ENCODE measurements around the gene SLC37A4.
"Not testable (repeated sequence)": the region's sequence is repeated elsewhere in the genome, so short reads cannot be mapped to it uniquely, and the experiment has no call there.

Gene SLC37A4

DNA sequence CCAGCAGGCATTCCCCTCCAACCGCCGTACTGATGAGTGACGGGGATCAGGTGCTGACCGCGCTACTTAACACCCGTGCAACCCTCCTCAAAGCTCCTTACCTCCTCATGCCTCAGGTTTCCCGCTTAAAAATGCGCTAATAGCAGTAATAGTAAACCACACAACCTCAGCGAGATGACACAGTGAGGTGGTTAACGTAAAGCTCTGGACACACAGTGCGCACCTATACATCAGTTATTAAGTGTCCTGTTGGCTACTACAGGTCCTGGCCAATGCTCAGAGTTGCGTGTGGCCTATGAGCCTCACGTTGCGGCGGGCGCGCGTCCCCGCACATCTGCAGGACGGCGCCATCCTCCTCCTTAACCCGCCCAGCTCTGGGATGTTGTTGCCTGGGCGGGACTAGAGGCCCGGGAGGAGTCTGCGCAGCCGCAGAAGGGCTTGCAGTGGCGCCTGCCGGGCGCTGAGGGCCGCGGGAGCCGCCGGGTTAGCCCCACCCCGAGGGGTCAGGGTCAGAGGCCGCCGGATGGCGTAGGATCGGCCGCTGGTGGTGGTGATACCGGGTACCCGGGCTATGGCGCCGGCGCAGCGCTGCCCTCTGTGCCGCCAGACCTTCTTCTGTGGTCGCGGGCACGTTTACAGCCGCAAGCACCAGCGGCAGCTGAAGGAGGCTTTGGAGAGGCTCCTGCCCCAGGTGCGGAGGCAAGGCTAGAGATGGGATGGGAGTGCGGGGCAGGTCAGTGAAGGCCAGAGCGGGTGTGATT lies 32.9 kb downstream of the SLC37A4 start, which contains the start of gene CENATAC:
TSS of gene CENATAC (plus strand) at position 512 of the 761 bp plus-strand sequence. CDS start at position 572, 60 bp downstream.
- Histone ChIP-seq H3K4me1 (ENCODE audit: low read length) (peaks cover 8% of the 10 kb centered on the region; the same call in 1 of the 2 replicates), H3K27me3 (replicated peaks; ENCODE audit: insufficient read depth, low read length) (no peaks in the 10 kb centered on the region), H4K20me1 (ENCODE audit: insufficient read depth, low read length) (no peaks in the 10 kb centered on the region), H2AFZ (ENCODE audit: low read length) (peak within 1 kb of the TSS; percentile 95), H3K9ac (ENCODE audit: low read length) (peak within 1 kb of the TSS; percentile 79), H3K4me3 (ENCODE audit: low read length) (peak within 1 kb of the TSS; percentile 91), H3K9me2 (replicated peaks; ENCODE audit: insufficient read depth, low read length) (no peaks in the 10 kb centered on the region), H3F3A (ENCODE audit: insufficient read depth, low read length) (no peaks in the 10 kb centered on the region; the same call in 1 of the 2 replicates), H3K27ac (ENCODE audit: low read length) (peak within 1 kb of the TSS; percentile 52), H3K79me2 (ENCODE audit: low read length) (peaks cover 61% of the 10 kb centered on the region), H3K4me2 (ENCODE audit: low read depth, low read length) (peak within 1 kb of the TSS; percentile 96), H3K9me3 (replicated peaks; ENCODE audit: insufficient read depth, low read length) (no peaks in the 10 kb centered on the region), H3K36me3 (replicated peaks; ENCODE audit: insufficient read depth, low read length) (peaks cover 3% of the 10 kb centered on the region; the same call in 1 of the 2 replicates)
- TF ChIP-seq EZH2 (optimal IDR thresholded peaks at IDR 0.05; ENCODE audit: low read depth, low read length) = no peak
- TF ChIP-seq, protein P1, sequence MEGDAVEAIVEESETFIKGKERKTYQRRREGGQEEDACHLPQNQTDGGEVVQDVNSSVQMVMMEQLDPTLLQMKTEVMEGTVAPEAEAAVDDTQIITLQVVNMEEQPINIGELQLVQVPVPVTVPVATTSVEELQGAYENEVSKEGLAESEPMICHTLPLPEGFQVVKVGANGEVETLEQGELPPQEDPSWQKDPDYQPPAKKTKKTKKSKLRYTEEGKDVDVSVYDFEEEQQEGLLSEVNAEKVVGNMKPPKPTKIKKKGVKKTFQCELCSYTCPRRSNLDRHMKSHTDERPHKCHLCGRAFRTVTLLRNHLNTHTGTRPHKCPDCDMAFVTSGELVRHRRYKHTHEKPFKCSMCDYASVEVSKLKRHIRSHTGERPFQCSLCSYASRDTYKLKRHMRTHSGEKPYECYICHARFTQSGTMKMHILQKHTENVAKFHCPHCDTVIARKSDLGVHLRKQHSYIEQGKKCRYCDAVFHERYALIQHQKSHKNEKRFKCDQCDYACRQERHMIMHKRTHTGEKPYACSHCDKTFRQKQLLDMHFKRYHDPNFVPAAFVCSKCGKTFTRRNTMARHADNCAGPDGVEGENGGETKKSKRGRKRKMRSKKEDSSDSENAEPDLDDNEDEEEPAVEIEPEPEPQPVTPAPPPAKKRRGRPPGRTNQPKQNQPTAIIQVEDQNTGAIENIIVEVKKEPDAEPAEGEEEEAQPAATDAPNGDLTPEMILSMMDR (IDR thresholded peaks at IDR 0.05; ENCODE audit: low read length) = 0 out of 2 replicates have a peak, but pooled peaks have one; percentile 7
- peak; percentile 96 for DNase-seq

DNA sequence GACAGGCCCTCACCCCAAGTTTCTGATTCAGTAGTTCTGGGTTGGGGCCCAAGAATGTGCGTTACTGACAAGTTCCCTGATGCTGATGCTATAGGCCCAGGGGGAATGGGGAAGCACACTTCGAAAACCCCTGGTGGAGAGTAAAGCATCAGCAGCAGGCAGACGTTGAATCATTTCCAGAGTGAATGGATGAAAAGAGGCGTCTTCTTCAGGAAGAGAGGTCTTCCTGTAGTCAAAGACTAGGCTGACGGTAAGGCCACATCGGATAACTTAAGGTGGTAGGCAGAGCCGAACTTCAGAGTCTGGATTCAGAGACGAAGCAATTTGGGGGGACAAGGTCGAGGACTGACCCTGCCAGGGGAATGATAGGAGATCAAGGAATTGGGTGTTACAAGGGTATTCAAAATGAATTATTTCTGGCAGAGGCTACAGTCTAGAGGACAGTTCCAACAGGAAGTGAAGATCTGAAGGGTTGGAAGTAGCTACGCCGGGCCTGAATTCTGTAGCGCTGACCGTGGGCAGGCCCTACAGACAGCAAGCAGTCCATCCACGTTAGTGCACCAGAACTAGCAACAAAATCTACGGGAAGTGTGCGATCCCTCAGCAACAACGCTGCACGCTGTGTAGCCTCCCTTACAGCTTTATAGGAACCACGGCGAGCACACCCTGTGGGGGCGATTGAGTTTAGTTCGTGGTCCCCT lies 33.6 kb downstream of the SLC37A4 start:
- TF ChIP-seq, protein P1 (IDR thresholded peaks at IDR 0.05; ENCODE audit: low read length) = peak; percentile 36
- no peak for TF ChIP-seq EZH2 (optimal IDR thresholded peaks at IDR 0.05; ENCODE audit: low read depth, low read length)
- no peak for TF ChIP-seq EZH2phosphoT487 (IDR thresholded peaks at IDR 0.05; ENCODE audit: low read length)
- Histone ChIP-seq H3K27me3 (replicated peaks; ENCODE audit: insufficient read depth, low read length) (no peaks in the 10 kb centered on the region), H3K4me2 (ENCODE audit: low read depth, low read length) (peak overlapping the region; percentile 80), H3K9me3 (replicated peaks; ENCODE audit: insufficient read depth, low read length) (no peaks in the 10 kb centered on the region), H3K4me1 (ENCODE audit: low read length) (peaks cover 8% of the 10 kb centered on the region; the same call in 1 of the 2 replicates), H3K4me3 (ENCODE audit: low read length) (peak overlapping the region; percentile 91), H3F3A (ENCODE audit: insufficient read depth, low read length) (no peaks in the 10 kb centered on the region; the same call in 1 of the 2 replicates), H2AFZ (ENCODE audit: low read length) (peak overlapping the region; percentile 86), H3K27ac (ENCODE audit: low read length) (peak overlapping the region; percentile 52), H3K36me3 (replicated peaks; ENCODE audit: insufficient read depth, low read length) (peaks cover 3% of the 10 kb centered on the region; the same call in 1 of the 2 replicates), H3K9ac (ENCODE audit: low read length) (peak overlapping the region; percentile 79), H4K20me1 (ENCODE audit: insufficient read depth, low read length) (no peaks in the 10 kb centered on the region), H3K79me2 (ENCODE audit: low read length) (peaks cover 61% of the 10 kb centered on the region), H3K9me2 (replicated peaks; ENCODE audit: insufficient read depth, low read length) (no peaks in the 10 kb centered on the region)
- peak; percentile 34 for DNase-seq

- H3K4me2 ChIP-seq (ENCODE audit: low read depth, low read length); H3K9ac ChIP-seq (ENCODE audit: low read length); H3K4me3 ChIP-seq (ENCODE audit: low read length); H3K9me2 ChIP-seq (replicated peaks; ENCODE audit: insufficient read depth, low read length); H2AFZ ChIP-seq (ENCODE audit: low read length); H3K27me3 ChIP-seq (replicated peaks; ENCODE audit: insufficient read depth, low read length); H3F3A ChIP-seq (ENCODE audit: insufficient read depth, low read length); DNase-seq; H3K27ac ChIP-seq (ENCODE audit: low read length); H3K36me3 ChIP-seq (replicated peaks; ENCODE audit: insufficient read depth, low read length); H4K20me1 ChIP-seq (ENCODE audit: insufficient read depth, low read length); H3K9me3 ChIP-seq (replicated peaks; ENCODE audit: insufficient read depth, low read length): not testable (repeated sequence)
- Histone ChIP-seq H3K79me2 (ENCODE audit: low read length) (peaks cover 15% of the 10 kb centered on the region), H3K4me1 (ENCODE audit: low read length) (peaks cover 16% of the 10 kb centered on the region)
These were observed 39.1 kb downstream of the SLC37A4 start for GRCh38 chr11:118991486-118992038.

Measured in MM.1S (cell line).